Activated CD8-positive, alpha-beta memory T cell treated with anti-CD3 and anti-CD28 coated beads, Interleukin-2, amount 50 U/mL, for 4 hours (primary cell): Measurements from ENCODE around the gene RECK.
A peak's percentile ranks its signal among the peaks of the same experiment; 100 is the strongest.
"Not testable (repeated sequence)": the region's sequence is repeated elsewhere in the genome, so short reads cannot be mapped to it uniquely, and the experiment has no call there.

Experiments
- DNase-seq: peaks from one replicate; pipeline ENCODE4 v3.0.0-alpha.2; 2020

Gene RECK

DNA sequence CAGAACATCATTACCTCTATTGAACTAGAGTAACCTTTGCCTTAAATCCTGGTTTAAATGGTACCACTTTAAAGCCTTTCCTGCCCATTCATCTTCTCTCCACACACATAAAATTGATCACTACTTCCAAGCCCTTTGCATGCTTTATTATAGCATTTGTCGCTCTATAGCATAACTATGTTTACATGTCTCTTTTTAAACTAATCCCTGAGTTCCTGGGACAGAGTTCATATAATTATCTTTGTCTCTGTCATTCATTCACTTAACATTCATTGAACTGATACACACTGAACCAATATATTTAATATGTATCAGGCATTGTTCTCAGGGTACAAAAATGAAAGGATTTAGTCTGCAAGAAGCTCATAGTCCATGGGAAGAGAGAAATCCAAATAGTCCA, 37.3 kb downstream of the RECK start:
- no peak for DNase-seq

DNA sequence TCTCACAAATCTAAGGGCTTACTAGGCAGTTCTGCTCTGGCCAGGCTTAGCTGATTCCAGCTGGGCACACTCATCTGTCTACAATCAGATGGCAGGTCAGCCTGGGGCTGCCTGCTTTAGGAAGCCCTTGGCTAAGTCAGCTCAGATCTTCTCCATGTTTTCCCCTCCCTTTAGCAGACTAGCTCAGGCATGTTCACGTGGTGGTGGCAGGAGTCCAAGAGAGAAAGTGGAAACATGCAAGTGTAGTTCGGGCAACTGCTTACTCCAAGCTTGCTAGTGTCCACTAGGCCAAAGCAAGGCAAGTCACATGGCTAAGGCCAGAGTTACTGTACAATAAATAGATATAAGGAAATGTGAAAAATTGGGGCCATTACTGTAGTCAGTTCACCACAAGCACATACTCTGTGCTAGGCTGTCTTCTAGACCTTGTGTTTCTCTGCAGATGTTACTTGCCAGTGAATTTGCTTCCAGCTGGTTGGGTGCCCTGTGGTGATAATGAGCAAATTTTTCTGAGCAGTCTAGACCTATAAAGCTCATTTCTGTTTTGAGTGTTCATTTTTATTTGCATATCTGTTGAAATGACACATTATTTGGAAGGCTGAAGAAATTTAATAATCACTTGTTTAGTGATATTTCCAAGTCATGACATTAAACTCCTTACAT, 38.3 kb downstream of the RECK start:
- DNase-seq, result no peak

DNA sequence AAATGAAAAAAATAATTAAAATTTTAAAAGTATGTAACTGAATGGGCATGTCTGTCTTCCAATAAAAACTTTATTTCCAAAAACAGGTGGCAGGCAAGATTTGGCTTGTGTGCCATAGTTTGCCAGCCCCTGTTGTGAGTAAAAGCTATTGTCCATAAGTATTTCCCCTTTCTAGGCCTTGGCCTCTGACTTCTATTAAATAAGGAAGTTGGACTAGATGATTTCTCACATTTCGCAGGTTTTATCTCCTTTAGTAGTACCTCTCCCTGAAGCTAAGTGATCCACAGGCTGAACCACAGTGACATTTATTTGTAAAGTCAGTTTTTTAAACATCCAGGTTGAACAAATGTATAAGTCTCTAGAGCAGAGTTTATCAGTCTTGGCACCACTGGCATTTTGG, 41.3 kb downstream of the RECK start:
- no peak for DNase-seq

GRCh38 chr9:36080519-36080918, 43.8 kb downstream of the RECK start:
- no peak for DNase-seq

GRCh38 chr9:36082931-36083330, 46.2 kb downstream of the RECK start:
- no peak for DNase-seq

GRCh38 chr9:36086442-36086841, 49.7 kb downstream of the RECK start:
- DNase-seq, result no peak

DNA sequence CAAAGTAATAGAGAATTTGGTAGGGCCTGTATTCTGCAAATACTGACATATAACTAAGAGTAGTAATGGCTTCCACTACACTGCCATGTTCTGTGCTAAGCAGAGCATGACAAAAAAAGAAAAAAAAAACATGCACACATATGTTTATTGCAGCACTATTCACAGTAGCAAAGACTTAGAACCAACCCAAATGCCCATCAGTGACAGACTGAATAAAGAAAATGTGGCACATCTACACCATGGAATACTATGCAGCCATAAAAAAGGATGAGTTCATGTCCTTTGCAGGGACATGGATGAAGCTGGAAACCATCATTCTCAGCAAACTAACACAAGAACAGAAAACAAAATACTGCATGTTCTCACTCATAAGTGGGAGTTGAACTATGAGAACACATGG, 50.3 kb downstream of the RECK start:
- DNase-seq, result not testable (repeated sequence)

DNA sequence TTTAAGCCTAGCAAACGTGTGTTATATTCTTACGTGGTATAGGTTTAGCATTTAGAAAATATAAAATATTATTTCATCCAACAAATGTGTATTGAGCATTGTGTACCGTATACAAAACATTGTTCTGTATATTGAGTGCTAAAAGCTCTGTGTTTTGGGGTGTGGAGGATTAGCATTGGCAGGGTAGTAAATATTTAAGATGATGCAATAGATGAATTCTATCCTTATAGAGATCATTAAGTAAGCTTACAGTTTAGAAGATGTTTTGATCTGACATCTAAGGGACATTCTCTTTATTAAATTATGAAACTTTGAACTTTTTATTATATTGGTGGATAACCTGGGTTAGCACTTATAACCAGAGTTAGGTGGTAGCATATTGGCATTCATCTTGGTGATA, 51.3 kb downstream of the RECK start:
- no peak for DNase-seq

GRCh38 chr9:36091026-36091953, 54.6 kb downstream of the RECK start:
- DNase-seq, result no peak

DNA sequence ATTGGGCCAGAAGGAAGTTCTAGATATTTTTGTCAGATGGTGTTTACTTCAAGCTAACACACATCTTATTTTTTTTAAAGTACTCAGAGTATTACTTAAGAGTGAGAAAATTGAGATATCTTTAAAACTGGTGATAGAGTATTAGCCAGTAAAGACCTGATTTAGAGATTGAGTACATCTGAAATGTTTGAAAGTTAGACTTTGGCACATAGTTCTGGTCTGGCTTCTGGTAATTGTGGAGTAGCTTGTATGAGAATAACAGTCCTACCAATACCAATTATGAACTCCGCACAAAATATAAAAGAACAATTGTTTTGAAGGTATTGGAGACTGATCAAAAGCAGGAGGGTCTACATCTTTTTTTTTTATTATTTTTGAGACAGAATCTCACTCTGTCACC, 55.3 kb downstream of the RECK start:
- no peak for DNase-seq

- DNase-seq, result no peak
Observed at GRCh38 chr9:36092509-36093215, 55.9 kb downstream of the RECK start.

DNA sequence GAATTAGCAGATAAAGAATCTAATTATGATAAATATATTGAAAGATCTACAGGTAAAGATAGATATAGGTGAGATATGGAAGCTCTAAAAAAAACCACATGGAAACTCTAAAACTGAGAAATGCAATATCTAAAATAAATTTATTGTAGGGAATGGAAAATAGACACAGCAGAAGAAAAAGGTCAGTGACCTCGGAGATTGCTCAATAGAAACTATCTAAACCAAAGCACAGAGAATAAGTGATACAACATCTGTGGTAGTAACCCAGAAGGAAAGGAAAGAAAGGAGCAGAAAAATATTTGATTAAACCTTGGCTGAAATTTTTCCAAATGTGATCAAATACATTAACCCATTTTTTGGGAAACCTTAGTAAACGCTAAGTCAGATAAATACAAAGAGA, 56.7 kb downstream of the RECK start:
- DNase-seq, result no peak

GRCh38 chr9:36099718-36100117, 63.0 kb downstream of the RECK start:
- DNase-seq, result no peak

GRCh38 chr9:36100532-36100931, 63.8 kb downstream of the RECK start:
- no peak for DNase-seq

DNA sequence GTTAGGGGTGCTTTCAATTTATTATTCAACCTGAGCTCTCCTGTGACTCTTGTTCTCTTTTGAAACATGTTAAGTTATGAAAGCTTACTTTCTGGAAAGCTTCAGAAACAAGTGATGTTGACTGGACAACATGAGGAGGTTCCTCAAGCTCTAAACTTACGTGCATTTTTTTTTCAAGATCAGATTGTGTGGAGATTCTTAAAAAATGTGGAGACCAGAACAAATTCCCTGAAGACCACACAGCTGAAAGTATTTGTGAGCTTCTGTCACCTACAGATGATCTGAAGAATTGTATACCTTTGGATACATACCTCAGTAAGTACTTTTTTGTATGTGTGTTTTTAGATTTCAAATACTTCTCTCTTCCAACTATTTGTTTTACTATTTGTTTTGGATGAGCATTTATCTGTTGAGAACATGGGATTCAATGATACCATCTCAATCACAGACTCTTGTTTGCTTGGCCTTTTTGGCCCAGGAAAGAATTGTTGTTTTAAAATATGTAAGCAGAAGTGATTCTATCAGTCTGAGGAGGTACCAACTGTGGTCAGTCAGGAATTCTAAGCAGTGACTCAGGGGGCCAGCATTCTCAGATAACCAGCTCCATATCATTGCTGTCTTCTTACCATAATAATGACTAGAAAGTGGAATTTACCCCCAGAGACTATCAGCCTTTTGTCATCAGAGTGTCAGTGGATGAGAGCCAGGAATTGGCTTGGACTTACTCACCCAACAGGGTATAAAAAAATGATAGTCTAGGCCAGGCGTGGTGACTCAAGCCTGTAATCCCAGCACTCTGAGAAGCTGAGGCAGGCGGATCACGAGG, 65.4 kb downstream of the RECK start:
- no peak for DNase-seq

DNA sequence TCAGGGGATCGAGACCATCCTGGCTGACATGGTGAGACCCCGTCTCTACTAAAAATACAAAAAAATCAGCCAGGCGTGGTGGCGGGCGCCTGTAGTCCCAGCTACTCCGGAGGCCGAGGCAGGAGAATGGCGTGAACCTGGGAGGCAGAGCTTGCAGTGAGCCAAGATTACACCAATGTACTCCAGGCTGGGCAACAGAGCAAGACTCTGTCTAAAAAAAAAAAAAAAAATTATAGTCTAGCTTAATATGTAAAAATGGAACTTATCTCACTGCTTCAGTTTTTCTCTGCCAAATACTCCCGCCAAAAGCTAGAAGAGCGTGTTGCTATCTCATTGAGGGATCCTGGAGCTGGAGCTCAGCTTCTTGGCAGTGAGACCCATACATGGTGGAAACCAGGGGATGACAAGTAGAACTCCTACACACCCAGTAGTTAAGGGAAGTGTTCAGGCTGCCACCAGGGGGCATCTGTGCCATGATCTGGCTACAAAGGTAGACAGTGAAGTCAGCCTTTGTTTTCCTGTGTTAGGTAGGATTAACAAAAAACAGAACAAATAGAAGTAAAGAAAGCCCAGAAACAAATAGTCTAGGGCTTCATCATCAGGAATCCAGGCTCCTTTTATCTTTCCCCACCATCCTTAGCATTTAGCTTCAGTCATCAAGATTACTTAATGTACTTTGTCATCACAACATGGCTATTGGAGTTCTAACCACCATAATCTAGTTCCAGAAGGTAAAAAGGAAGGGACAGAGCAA, 66.2 kb downstream of the RECK start:
- peak; percentile 91 for DNase-seq

DNA sequence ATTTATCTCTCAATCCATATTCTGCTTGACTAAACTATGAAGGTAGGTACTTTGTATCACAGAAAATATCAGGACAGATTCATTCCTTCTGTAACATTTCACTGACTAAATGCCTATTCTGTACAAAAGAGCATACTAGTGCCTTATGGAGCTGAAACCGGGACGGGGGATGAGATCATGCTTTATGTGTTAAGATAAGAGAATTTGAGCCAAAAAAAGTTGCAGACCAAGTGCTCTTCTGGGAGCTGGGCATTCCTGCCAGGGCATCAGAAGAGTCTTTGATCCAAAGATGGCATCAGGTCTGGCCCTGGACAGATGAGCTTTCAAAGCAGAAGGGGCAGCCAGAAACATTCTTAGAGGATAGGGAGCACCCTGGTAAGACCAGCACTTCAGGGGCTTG, 72.4 kb downstream of the RECK start:
- no peak for DNase-seq

DNA sequence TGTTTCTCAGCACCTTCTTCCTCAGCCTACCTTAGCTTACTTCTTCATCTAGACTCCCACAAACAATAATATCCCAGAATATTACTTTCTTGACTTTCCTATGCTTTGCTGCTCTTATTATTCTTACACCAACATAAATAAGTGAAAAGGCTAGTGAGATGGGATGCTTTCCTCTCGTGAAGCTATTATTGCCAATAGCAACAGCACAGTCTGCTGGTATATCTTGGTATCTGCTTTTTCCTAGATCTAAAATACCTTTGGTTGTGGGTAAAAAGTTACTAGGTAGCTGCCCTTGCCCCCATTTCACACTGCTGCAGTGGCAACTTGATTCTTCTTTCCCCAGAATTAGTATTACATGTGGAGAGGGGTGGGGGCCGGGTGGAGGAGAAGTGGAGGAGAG, 73.7 kb downstream of the RECK start:
- no peak for DNase-seq

- no peak for DNase-seq
Observed at GRCh38 chr9:36112516-36112915, 75.8 kb downstream of the RECK start.

DNA sequence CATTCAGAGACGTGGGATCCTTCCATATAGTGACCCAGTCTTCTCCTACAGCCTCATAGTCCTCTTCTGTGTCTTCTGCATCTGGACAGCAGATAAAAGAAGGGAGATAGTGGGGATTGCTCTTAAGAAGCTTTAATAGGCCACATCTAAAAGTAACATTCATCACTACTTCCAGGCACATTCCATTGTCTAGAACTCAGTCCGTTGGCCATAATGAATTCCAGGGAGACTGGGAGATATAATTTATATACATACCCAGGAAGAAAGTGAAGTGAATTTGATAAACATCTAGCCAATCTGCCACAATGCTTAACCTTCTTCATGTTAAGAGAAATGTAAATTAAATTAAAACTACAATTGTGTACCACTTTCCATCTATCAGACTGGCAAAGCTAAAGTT, 77.3 kb downstream of the RECK start:
- no peak for DNase-seq

DNA sequence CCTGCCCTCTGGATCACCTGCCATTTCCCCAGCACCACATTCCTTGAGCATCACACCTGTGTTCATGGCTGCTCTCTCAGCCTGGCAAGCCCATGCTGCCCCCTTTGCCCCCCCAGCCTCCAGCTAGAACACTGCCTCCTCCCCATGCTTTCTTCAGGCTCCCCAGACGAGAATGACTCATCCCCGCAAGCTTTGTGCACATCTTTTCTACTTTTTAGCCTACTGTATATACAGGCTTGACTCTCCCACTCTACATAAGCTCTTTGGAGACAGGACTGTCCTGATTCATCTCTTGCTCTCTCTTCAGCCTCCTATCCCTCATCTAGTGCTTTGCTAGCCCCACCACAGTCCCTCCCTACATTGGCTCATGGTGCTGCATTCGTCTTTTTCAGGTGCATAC, 79.9 kb downstream of the RECK start:
- DNase-seq, result no peak

DNA sequence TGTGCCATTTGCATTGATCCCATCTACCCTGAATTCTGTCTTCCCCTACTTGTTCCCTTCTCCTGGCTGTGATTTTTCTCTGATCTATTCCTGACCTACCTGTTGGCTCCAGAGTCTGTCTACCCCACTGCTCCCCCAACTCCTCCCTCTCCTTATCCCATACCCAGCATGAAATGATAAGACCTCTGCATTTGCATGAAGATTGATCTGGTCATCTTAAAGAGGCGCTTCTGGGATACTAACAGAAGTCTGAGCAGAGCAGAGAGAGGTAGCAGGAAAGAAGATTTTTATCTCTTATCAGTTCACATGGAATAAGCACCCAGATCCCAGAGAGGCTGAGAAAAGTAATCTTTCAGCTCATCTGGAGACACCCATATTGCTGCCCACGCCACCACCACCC, 81.5 kb downstream of the RECK start:
- DNase-seq, result no peak
